H1 (cell line): ENCODE measurements around the gene GRID2. TPM values are rescaled to one million over a fixed set of nuclear protein-coding genes. Genes with fewer than 3 reads are reported as not detected.

Source experiments
- CTCF ChIA-PET: fragments of 300-600 bp; sonication (Branson Sonifier 250); formaldehyde crosslinking; loops from one replicate; lab custom pipeline; 2021; ENCODE audit not compliant: partially characterized antibody; lab: Charles Lee
- POLR2A ChIA-PET: fragments of 300-600 bp; sonication (Branson Sonifier 250); formaldehyde crosslinking; loops from one replicate; lab custom pipeline; 2021; ENCODE audit warnings: inconsistent platforms; ENCODE audit not compliant: partially characterized antibody; lab: Charles Lee
- DNase-seq, 2 experiments: peaks; one replicate each; pipeline versions ENCODE4 v3.0.0 to v3.0.0-alpha.2; 2010 to 2022; ENCODE audit warnings: low spot score in 2 of 2, low read depth in 1 of 2, mixed read lengths in 1 of 2
- FAIRE-seq: peaks from 2 replicates; lab custom pipeline; 2011; peaks lifted over from hg19 to GRCh38; lab: Jason Lieb, UNC
- H2AFZ ChIP-seq: 2 replicates; pipeline ENCODE4 v1.8.1; 2012; ENCODE audit warnings: low read length, inconsistent platforms
- H2AK5ac ChIP-seq: 2 replicates; pipeline ENCODE4 v1.6.1; 2013; ENCODE audit warnings: low read depth, low read length
- H2BK120ac ChIP-seq: replicated peaks from 2 replicates; pipeline ENCODE3; 2013; ENCODE audit warnings: low read depth, low read length, inconsistent platforms
- H2BK12ac ChIP-seq: 2 replicates; pipeline ENCODE4 v1.6.1; 2013; ENCODE audit warnings: low read depth, low read length
- H2BK15ac ChIP-seq: 2 replicates; pipeline ENCODE4 v1.6.1; 2013; ENCODE audit warnings: low read length
- H2BK20ac ChIP-seq: 2 replicates; pipeline ENCODE4 v1.6.1; 2013; ENCODE audit warnings: low read length
- H2BK5ac ChIP-seq: 2 replicates; pipeline ENCODE4 v1.6.1; 2013; ENCODE audit warnings: low read depth, low read length
- H3K14ac ChIP-seq: 2 replicates; pipeline ENCODE4 v1.6.1; 2013; ENCODE audit warnings: inconsistent platforms; ENCODE audit not compliant: insufficient read length
- H3K18ac ChIP-seq: 2 replicates; pipeline ENCODE4 v1.6.1; 2013; ENCODE audit warnings: low read length; ENCODE audit errors: extremely low read depth
- H3K23ac ChIP-seq: 2 replicates; pipeline ENCODE4 v1.6.1; 2013; ENCODE audit warnings: inconsistent platforms; ENCODE audit not compliant: insufficient read length
- H3K23me2 ChIP-seq: 2 replicates; pipeline ENCODE4 v1.6.1; 2013; ENCODE audit warnings: low read depth, low read length
- H3K27ac ChIP-seq: 2 replicates; pipeline ENCODE4 v1.6.1; 2011; ENCODE audit warnings: low read depth, low read length, inconsistent platforms
- H3K27me3 ChIP-seq, 4 experiments: replicated peaks in 1 of 4; 1 replicate in 1 of 4; 2 replicates in 3 of 4; pipeline versions ENCODE4 v1.6.1 to v1.8.1; 2011 to 2013; ENCODE audit warnings: low read length in 3 of 4, mild to moderate bottlenecking in 3 of 4, inconsistent platforms in 2 of 4, mixed read lengths in 2 of 4, moderate library complexity in 1 of 4; ENCODE audit not compliant: control insufficient read depth in 3 of 4, insufficient read depth in 3 of 4; ENCODE audit errors: extremely low read depth in 1 of 4
- H3K36me3 ChIP-seq, 4 experiments: 2 replicates each; pipeline versions ENCODE4 v1.6.1 to v1.8.1; 2011 to 2013; ENCODE audit warnings: mild to moderate bottlenecking in 4 of 4, low read length in 3 of 4, moderate library complexity in 2 of 4, control low read depth in 1 of 4, inconsistent platforms in 1 of 4; ENCODE audit not compliant: insufficient read depth in 4 of 4, control insufficient read depth in 2 of 4
- H3K4ac ChIP-seq: replicated peaks from 2 replicates; pipeline ENCODE3; 2013; ENCODE audit warnings: low read length, low read depth, mixed read lengths, inconsistent platforms; ENCODE audit not compliant: insufficient read length
- H3K4me1 ChIP-seq, 4 experiments: replicated peaks in 1 of 4; 1 replicate in 1 of 4; 2 replicates in 3 of 4; pipeline versions ENCODE4 v1.6.1 to v1.8.1; 2011 to 2013; ENCODE audit warnings: low read length in 3 of 4, inconsistent platforms in 2 of 4, mixed read lengths in 1 of 4; ENCODE audit not compliant: insufficient read depth in 4 of 4, control insufficient read depth in 3 of 4
- H3K4me2 ChIP-seq, 2 experiments: 2 replicates each; pipeline versions ENCODE4 v1.6.1 to v1.8.1; 2011 to 2013; ENCODE audit warnings: low read depth in 2 of 2, low read length in 2 of 2, control low read depth in 1 of 2, inconsistent platforms in 1 of 2, mild to moderate bottlenecking in 1 of 2; ENCODE audit not compliant: insufficient read depth in 1 of 2
- H3K4me3 ChIP-seq, 4 experiments: fragments of 200-600, 300-600 bp in 1 of 4; sonication (generic), shearing (Covaris generic), sonication (Bioruptor Twin) in 1 of 4; 2 replicates each; pipeline versions ENCODE4 v1.5.1 to v1.8.1; 2011 to 2016; ENCODE audit warnings: low read length in 4 of 4, low read depth in 3 of 4, control low read depth in 2 of 4, inconsistent platforms in 2 of 4, mild to moderate bottlenecking in 2 of 4, mixed read lengths in 1 of 4, moderate library complexity in 1 of 4; ENCODE audit not compliant: insufficient read depth in 2 of 4; ENCODE audit errors: extremely low read depth in 1 of 4
- H3K56ac ChIP-seq: replicated peaks from 2 replicates; pipeline ENCODE3; 2013; ENCODE audit warnings: low read depth, mild to moderate bottlenecking, mixed read lengths, low read length, inconsistent platforms; ENCODE audit not compliant: insufficient read length
- H3K79me1 ChIP-seq: 2 replicates; pipeline ENCODE4 v1.6.1; 2013; ENCODE audit warnings: low read depth, low read length, control low read depth
- H3K79me2 ChIP-seq, 2 experiments: 2 replicates each; pipeline versions ENCODE4 v1.6.1 to v1.8.1; 2012 to 2013; ENCODE audit warnings: low read length in 2 of 2, mild to moderate bottlenecking in 2 of 2, inconsistent platforms in 1 of 2; ENCODE audit not compliant: insufficient read depth in 2 of 2, control insufficient read depth in 1 of 2
- H3K9ac ChIP-seq, 4 experiments: replicated peaks in 1 of 4; 1 replicate in 1 of 4; 2 replicates in 3 of 4; pipeline versions ENCODE4 v1.6.1 to v1.8.1; 2011 to 2013; ENCODE audit warnings: low read depth in 3 of 4, low read length in 3 of 4, control low read depth in 2 of 4, mild to moderate bottlenecking in 2 of 4, moderate library complexity in 2 of 4, inconsistent platforms in 1 of 4; ENCODE audit errors: extremely low read depth in 1 of 4
- H3K9me3 ChIP-seq, 2 experiments: 2 replicates each; pipeline versions ENCODE4 v1.6.1 to v1.8.1; 2012 to 2013; ENCODE audit warnings: mild to moderate bottlenecking in 2 of 2, moderate library complexity in 2 of 2, control low read depth in 1 of 2, inconsistent platforms in 1 of 2, low read depth in 1 of 2, low read length in 1 of 2, mixed read lengths in 1 of 2; ENCODE audit not compliant: insufficient read depth in 2 of 2
- H4K20me1 ChIP-seq, 2 experiments: replicated peaks in 1 of 2; 2 replicates each; pipeline versions ENCODE3 to v1.8.1; 2011 to 2013; ENCODE audit warnings: inconsistent platforms in 2 of 2, low read length in 2 of 2, mild to moderate bottlenecking in 1 of 2; ENCODE audit not compliant: insufficient read depth in 2 of 2, control insufficient read depth in 1 of 2
- H4K5ac ChIP-seq: 2 replicates; pipeline ENCODE4 v1.6.1; 2013; ENCODE audit warnings: low read length, low read depth, mixed read lengths, inconsistent platforms; ENCODE audit not compliant: insufficient read length
- H4K8ac ChIP-seq: 2 replicates; pipeline ENCODE4 v1.8.0; 2013; ENCODE audit warnings: mild to moderate bottlenecking, moderate library complexity, low read length, inconsistent platforms; ENCODE audit not compliant: insufficient read depth; ENCODE audit errors: extremely low read depth
- H4K91ac ChIP-seq: replicated peaks from 2 replicates; pipeline ENCODE3; 2013; ENCODE audit warnings: low read length, mixed read lengths, inconsistent platforms; ENCODE audit not compliant: insufficient read length
- BACH1 ChIP-seq: IDR thresholded peaks from 2 replicates; pipeline ENCODE4 v1.6.1; 2012; ENCODE audit warnings: low read length, improper control_type of control experiment
- CHD1 ChIP-seq: IDR thresholded peaks from 2 replicates; pipeline ENCODE4 v1.6.1; 2012; ENCODE audit warnings: low read depth, low read length, improper control_type of control experiment
- GABPA ChIP-seq: IDR thresholded peaks from 2 replicates; pipeline ENCODE4 v1.6.1; 2011; ENCODE audit warnings: mild to moderate bottlenecking, low read length, moderate library complexity, borderline replicate concordance; ENCODE audit not compliant: insufficient read depth
- GTF2F1 ChIP-seq: IDR thresholded peaks from 2 replicates; pipeline ENCODE4 v1.6.1; 2012; ENCODE audit warnings: low read depth, low read length, improper control_type of control experiment, borderline replicate concordance
- JUND ChIP-seq: IDR thresholded peaks from 2 replicates; pipeline ENCODE4 v1.6.1; 2011; ENCODE audit warnings: mild to moderate bottlenecking, improper control_type of control experiment, low read length
- NANOG ChIP-seq: IDR thresholded peaks from 2 replicates; pipeline ENCODE4 v1.6.1; 2011; ENCODE audit warnings: low read length, low read depth, mild to moderate bottlenecking, inconsistent platforms; ENCODE audit not compliant: insufficient read depth, poor library complexity, severe bottlenecking
- POLR2A ChIP-seq, 2 experiments: IDR thresholded peaks; 1 replicate in 1 of 2; 2 replicates in 1 of 2; pipeline ENCODE4 v1.6.1; 2011; ENCODE audit warnings: low read depth in 2 of 2, low read length in 2 of 2, mild to moderate bottlenecking in 2 of 2; ENCODE audit errors: control extremely low read depth in 1 of 2
- WGBS, 2 experiments: shearing (Covaris generic) in 1 of 2; methylation state at CpG; one replicate each; pipeline versions ENCODE4 v1.1.6 to v1.1.7; 2013 to 2015; ENCODE audit warnings: low lambda C conversion rate in 2 of 2, mixed read lengths in 2 of 2, inconsistent platforms in 1 of 2, low coverage in 1 of 2, missing lambda C conversion rate in 1 of 2; ENCODE audit not compliant: insufficient replicate concordance in 2 of 2, insufficient coverage in 1 of 2, insufficient read length in 1 of 2; ENCODE audit errors: extremely low coverage in 1 of 2, missing lambda C conversion rate in 1 of 2; 5-methylcytosine and 5-hydroxymethylcytosine counted together
- polyA plus RNA-seq, 7 experiments: library from polyadenylated mRNA; depleted of rRNA in 3 of 7; stranded (reverse) in 5 of 7; unstranded in 2 of 7; fragments of >200 nt in 5 of 7; fragments of 200-250 nt in 2 of 7; gene quantifications; 1 replicate in 5 of 7; 2 replicates in 1 of 7; 4 replicates in 1 of 7; pipeline versions ENCODE4 v1.2.1 to v1.2.3, GENCODE V29; 2011 to 2013; ENCODE audit warnings: missing spikeins in 2 of 7, mixed read lengths in 2 of 7
- total RNA-seq: library from RNA; stranded (reverse); fragmentation: NEBNext Ultra II Directional; extraction: Animal tissue kit (Norgen Biotek cat#: 25700); gene quantifications from 2 replicates; pipeline ENCODE4 v1.2.1, GENCODE V29; 2021

The GRID2 gene
- total and polyA plus RNA-seq, 2 of the 8 experiments (the other 6 are each of a cell fraction or from before 2014, with no cell fraction given): 31.1 to 81.9 TPM

GRCh38 chr4:93416344-93417128 is 1112.8 kb downstream of the GRID2 start:
- no peak overlapping the region for H3K18ac ChIP-seq
- no peak overlapping the region for H2BK15ac ChIP-seq
- no peak overlapping the region for H4K5ac ChIP-seq
- POLR2A ChIA-PET: no interaction called here
- no peak overlapping the region for H4K8ac ChIP-seq
- peak overlapping the region in 1 of 4 experiments; percentile 34; a peak in 1 of 7 replicates for H3K9ac ChIP-seq
- CTCF ChIA-PET: no interaction called here
- H3K23ac ChIP-seq: no peak overlapping the region
- H2BK5ac ChIP-seq: no peak overlapping the region
- no peaks in the 10 kb centered on the region for H3K9me3 ChIP-seq
- no peaks in the 10 kb centered on the region for H3K79me2 ChIP-seq
- H3K79me1 ChIP-seq: no peaks in the 10 kb centered on the region
- H2AK5ac ChIP-seq: no peak overlapping the region
- no peaks in the 10 kb centered on the region for H3K4me1 ChIP-seq
- no peaks in the 10 kb centered on the region for H3K36me3 ChIP-seq
- no peak overlapping the region for H3K4me2 ChIP-seq
- no peak overlapping the region for H3K27ac ChIP-seq
- no peak overlapping the region for H2AFZ ChIP-seq
- no peak overlapping the region for H2BK120ac ChIP-seq
- no peak overlapping the region for H3K14ac ChIP-seq
- DNase-seq (no peak), FAIRE-seq (no peak)
- H3K56ac ChIP-seq: no peak overlapping the region
- no peak overlapping the region for H2BK20ac ChIP-seq
- no peak overlapping the region for H3K4me3 ChIP-seq
- TF ChIP-seq CHD1: no peak
- TF ChIP-seq POLR2A (IDR thresholded peaks at IDR 0.05; ENCODE audit: control extremely low read depth in 1 of 2, low read depth in 2 of 2, low read length in 2 of 2): no peak
- no peak for TF ChIP-seq BACH1
- no peak for TF ChIP-seq NANOG
- no peak for TF ChIP-seq GTF2F1
- TF ChIP-seq GABPA: no peak
- no peak for TF ChIP-seq JUND
- WGBS, 2 experiments: 78% methylated on average over 4 of the region's 4 CpGs; no CpG with 5 or more reads in 1 of the 2 experiments
- no peak overlapping the region for H3K4ac ChIP-seq
- H4K20me1 ChIP-seq: no peaks in the 10 kb centered on the region
- no peaks in the 10 kb centered on the region for H3K27me3 ChIP-seq
- H2BK12ac ChIP-seq: no peak overlapping the region
- no peaks in the 10 kb centered on the region for H3K23me2 ChIP-seq
- no peak overlapping the region for H4K91ac ChIP-seq
